Caco-2 (cell line): Measurements from ENCODE around the gene ANKRD28. TPM values are rescaled to one million over a fixed set of nuclear protein-coding genes. Genes with fewer than 3 reads are reported as not detected.
"Not testable (repeated sequence)": the region's sequence is repeated elsewhere in the genome, so short reads cannot be mapped to it uniquely, and the experiment has no call there.

ENCODE experiments used
- BruUV-seq: library from RNA; stranded (reverse); fragments of 400-500 nt; replicated peaks from 2 replicates; lab custom pipeline; 2021; lab: Mats Ljungman, UMichigan
- CTCF ChIA-PET: fragments of 300-600 bp; sonication (Branson Sonifier 250); formaldehyde crosslinking; loops from one replicate; lab custom pipeline; 2022; ENCODE audit warnings: antibody characterized with exemption; lab: Charles Lee
- POLR2A ChIA-PET: fragments of 300-600 bp; sonication (Branson Sonifier 250); formaldehyde crosslinking; loops from one replicate; lab custom pipeline; 2022; ENCODE audit warnings: antibody characterized with exemption; lab: Charles Lee
- DNase-seq, 2 experiments: peaks; one replicate each; pipeline versions ENCODE4 v3.0.0 to v3.0.0-alpha.2; 2020 to 2022
- H3K27me3 ChIP-seq: replicated peaks from 2 replicates; pipeline ENCODE4 v1.6.0; 2011; ENCODE audit warnings: low read length; ENCODE audit not compliant: control insufficient read depth, insufficient read depth
- H3K36me3 ChIP-seq: 2 replicates; pipeline ENCODE4 v1.5.1; 2011; ENCODE audit warnings: low read length; ENCODE audit not compliant: control insufficient read depth, insufficient read depth
- H3K4me1 ChIP-seq: fragments of 250-450 bp; sonication (Bioruptor Pico); 2 replicates; pipeline ENCODE4 v1.5.1; 2020; ENCODE audit warnings: mild to moderate bottlenecking
- H3K4me3 ChIP-seq: 2 replicates; pipeline ENCODE4 v1.5.1; 2011; ENCODE audit warnings: low read depth, mild to moderate bottlenecking, control low read depth, low read length
- H3K9me3 ChIP-seq: fragments of 250-450 bp; sonication (Bioruptor Pico); 2 replicates; pipeline ENCODE4 v1.5.1; 2020; ENCODE audit warnings: mild to moderate bottlenecking, moderate library complexity
- H3K27ac Mint-ChIP-seq: one replicate; pipeline ENCODE4 v1.8.0; 2022; ENCODE audit warnings: mixed read lengths; ENCODE audit not compliant: unreplicated experiment
- H3K27me3 Mint-ChIP-seq: one replicate; pipeline ENCODE4 v1.8.0; 2022; ENCODE audit warnings: mixed read lengths; ENCODE audit not compliant: insufficient read depth, unreplicated experiment
- H3K36me3 Mint-ChIP-seq: one replicate; pipeline ENCODE4 v1.8.0; 2022; ENCODE audit warnings: mild to moderate bottlenecking, mixed read lengths; ENCODE audit not compliant: insufficient read depth, unreplicated experiment
- H3K4me1 Mint-ChIP-seq: one replicate; pipeline ENCODE4 v1.8.0; 2022; ENCODE audit warnings: low read depth, mixed read lengths; ENCODE audit not compliant: unreplicated experiment
- H3K4me3 Mint-ChIP-seq: one replicate; pipeline ENCODE4 v1.8.0; 2022; ENCODE audit warnings: mild to moderate bottlenecking, moderate library complexity, mixed read lengths; ENCODE audit not compliant: unreplicated experiment
- H3K9me3 Mint-ChIP-seq: one replicate; pipeline ENCODE4 v1.8.0; 2022; ENCODE audit warnings: mixed read lengths; ENCODE audit not compliant: unreplicated experiment
- CTCF ChIP-seq, 2 experiments: fragments of 200-600 bp in 1 of 2; IDR thresholded peaks; 1 replicate in 1 of 2; 2 replicates in 1 of 2; pipeline versions ENCODE4 v1.5.1 to v1.8.0; 2011 to 2022; ENCODE audit warnings: antibody characterized with exemption in 1 of 2, control low read depth in 1 of 2, inconsistent platforms in 1 of 2, low read depth in 1 of 2, low read length in 1 of 2, mild to moderate bottlenecking in 1 of 2, moderate library complexity in 1 of 2; ENCODE audit not compliant: insufficient read depth in 1 of 2, severe bottlenecking in 1 of 2, unreplicated experiment in 1 of 2
- intact Hi-C: fragments of 100-400 bp; cut with micrococcal nuclease; formaldehyde crosslinking; loops from one replicate; pipeline ENCODE4 v1.10.0; 2022; ENCODE audit not compliant: unreplicated experiment
- total RNA-seq: library from RNA; stranded (reverse); gene quantifications from 2 replicates; pipeline ENCODE4 v1.2.3, GENCODE V29; 2022

The ANKRD28 gene
- total RNA-seq, 1 experiment from 2014 or later = 37.2 TPM

GRCh38 chr3:15819576-15819975 is 21.8 kb upstream of the ANKRD28 start:
- Mint-ChIP-seq H3K36me3 (no peaks in the 10 kb centered on the region), H3K4me1 (no peaks in the 10 kb centered on the region), H3K27me3 (no peaks in the 10 kb centered on the region), H3K27ac (no peak overlapping the region), H3K9me3 (no peaks in the 10 kb centered on the region), H3K4me3 (no peak overlapping the region)
- ChIA-PET POLR2A (interaction anchor here (0.6 kb wide), 1 partner anchor 141 kb away, joined by 3 read pairs; no protein-coding TSS in a partner anchor), CTCF (no interaction called here)
- Histone ChIP-seq H3K36me3 (no peaks in the 10 kb centered on the region), H3K9me3 (no peaks in the 10 kb centered on the region), H3K4me3 (no peak overlapping the region), H3K4me1 (no peaks in the 10 kb centered on the region), H3K27me3 (no peaks in the 10 kb centered on the region)
- no TSS peak for BruUV-seq
- no peak for DNase-seq
- intact Hi-C loops = no loop called here
- no peak for TF ChIP-seq CTCF (IDR thresholded peaks at IDR 0.05; ENCODE audit: insufficient read depth in 1 of 2, low read depth in 1 of 2, low read length in 1 of 2, severe bottlenecking in 1 of 2, unreplicated experiment in 1 of 2)

- POLR2A ChIA-PET = no interaction called here
- intact Hi-C loops = no loop called here
- H3K36me3 ChIP-seq = no peaks in the 10 kb centered on the region
These were observed 21.3 kb upstream of the ANKRD28 start for GRCh38 chr3:15819043-15819442.

GRCh38 chr3:15815696-15816095 is 17.9 kb upstream of the ANKRD28 start:
- POLR2A ChIA-PET = no interaction called here
- peak in 1 of 2 experiments; percentile 10 for DNase-seq
- H3K9me3 Mint-ChIP-seq = no peaks in the 10 kb centered on the region

More at GRCh38 chr3:15819043-15819442, 21.3 kb upstream of the ANKRD28 start:
- Histone ChIP-seq H3K9me3 (no peaks in the 10 kb centered on the region), H3K4me1 (no peaks in the 10 kb centered on the region), H3K4me3 (no peak overlapping the region), H3K27me3 (no peaks in the 10 kb centered on the region)
- no peak overlapping the region for H3K27ac Mint-ChIP-seq
- no peak overlapping the region for H3K4me3 Mint-ChIP-seq
- BruUV-seq = no TSS peak
- no peak for TF ChIP-seq CTCF (IDR thresholded peaks at IDR 0.05; ENCODE audit: insufficient read depth in 1 of 2, low read depth in 1 of 2, low read length in 1 of 2, severe bottlenecking in 1 of 2, unreplicated experiment in 1 of 2)
- no peaks in the 10 kb centered on the region for H3K4me1 Mint-ChIP-seq
- DNase-seq = no peak
- H3K36me3 Mint-ChIP-seq = no peaks in the 10 kb centered on the region
- H3K9me3 Mint-ChIP-seq = no peaks in the 10 kb centered on the region
- CTCF ChIA-PET = no interaction called here
- no peaks in the 10 kb centered on the region for H3K27me3 Mint-ChIP-seq

GRCh38 chr3:15813079-15813478 is 15.3 kb upstream of the ANKRD28 start:
- H3K4me3 ChIP-seq, H3K27ac Mint-ChIP-seq, BruUV-seq, H3K4me1 ChIP-seq, H3K9me3 ChIP-seq, H3K27me3 Mint-ChIP-seq, H3K36me3 Mint-ChIP-seq, POLR2A ChIA-PET, H3K4me1 Mint-ChIP-seq, H3K4me3 Mint-ChIP-seq, H3K9me3 Mint-ChIP-seq, H3K36me3 ChIP-seq, CTCF ChIA-PET, H3K27me3 ChIP-seq, DNase-seq: not testable (repeated sequence)
- intact Hi-C loops = loop anchor here (5.0 kb wide), 1 partner anchor 121 kb away; no protein-coding TSS in a partner anchor

More at GRCh38 chr3:15815696-15816095, 17.9 kb upstream of the ANKRD28 start:
- no TSS peak for BruUV-seq
- H3K27me3 ChIP-seq = no peaks in the 10 kb centered on the region
- no peak overlapping the region for H3K4me3 ChIP-seq
- no peaks in the 10 kb centered on the region for H3K36me3 ChIP-seq
- Mint-ChIP-seq H3K27ac (no peak overlapping the region), H3K4me1 (no peaks in the 10 kb centered on the region), H3K27me3 (no peaks in the 10 kb centered on the region), H3K36me3 (no peaks in the 10 kb centered on the region), H3K4me3 (no peak overlapping the region)
- TF ChIP-seq CTCF (IDR thresholded peaks at IDR 0.05; ENCODE audit: insufficient read depth in 1 of 2, low read depth in 1 of 2, low read length in 1 of 2, severe bottlenecking in 1 of 2, unreplicated experiment in 1 of 2) = peak in 1 of 2 experiments; percentile 11
- no peaks in the 10 kb centered on the region for H3K9me3 ChIP-seq
- no peaks in the 10 kb centered on the region for H3K4me1 ChIP-seq
- CTCF ChIA-PET = no interaction called here
- intact Hi-C loops = loop anchor here (1.0 to 2.0 kb wide), 3 partner anchors 233 to 432 kb away; no protein-coding TSS in a partner anchor
